NCI-H446 treated with DMSO at 0.1 percent for 48 hours (cell line): Measurements from ENCODE around the gene CDC42BPB.

Experiments
- DNase-seq: peaks from one replicate; lab custom pipeline; 2025; lab: John Stamatoyannopoulos, UW

The CDC42BPB gene

GRCh38 chr14:102914474-102915291 is 142.7 kb downstream of the CDC42BPB start:
- DNase-seq: no peak

GRCh38 chr14:102913341-102914211 is 143.8 kb downstream of the CDC42BPB start:
- no peak for DNase-seq

- DNase-seq: no peak
Observed at GRCh38 chr14:102911991-102912761, 145.2 kb downstream of the CDC42BPB start.

- no peak for DNase-seq
Observed at GRCh38 chr14:102911541-102911951, 145.8 kb downstream of the CDC42BPB start.

GRCh38 chr14:102910442-102910841 is 146.9 kb downstream of the CDC42BPB start:
- DNase-seq: no peak

- DNase-seq: no peak
Observed at GRCh38 chr14:102909911-102910310, 147.4 kb downstream of the CDC42BPB start.

GRCh38 chr14:102909462-102909861 is 147.9 kb downstream of the CDC42BPB start:
- DNase-seq: no peak

GRCh38 chr14:102908766-102909455 is 148.4 kb downstream of the CDC42BPB start:
- DNase-seq: no peak

- DNase-seq: no peak
Observed at GRCh38 chr14:102907980-102908730, 149.2 kb downstream of the CDC42BPB start.

- no peak for DNase-seq
Observed at GRCh38 chr14:102907303-102907844, 150.0 kb downstream of the CDC42BPB start.

GRCh38 chr14:102906616-102907302 is 150.6 kb downstream of the CDC42BPB start:
- no peak for DNase-seq

- no peak for DNase-seq
Observed at GRCh38 chr14:102905116-102906108, 151.9 kb downstream of the CDC42BPB start.

GRCh38 chr14:102903889-102904512 is 153.3 kb downstream of the CDC42BPB start:
- DNase-seq: no peak

- DNase-seq: no peak
Observed at GRCh38 chr14:102903248-102903888, 154.0 kb downstream of the CDC42BPB start.

- DNase-seq: no peak
Observed at GRCh38 chr14:102902523-102903247, 154.7 kb downstream of the CDC42BPB start.

GRCh38 chr14:102902086-102902485 is 155.3 kb downstream of the CDC42BPB start:
- DNase-seq: no peak

- no peak for DNase-seq
Observed at GRCh38 chr14:102901633-102902032, 155.7 kb downstream of the CDC42BPB start.
